HG03520 (cell line): ENCODE data around the gene NEMF.
"Not testable (repeated sequence)": the region's sequence is repeated elsewhere in the genome, so short reads cannot be mapped to it uniquely, and the experiment has no call there.

Source experiments
- ATAC-seq: cut with Tn5 transposase; IDR thresholded peaks from one replicate; pipeline ENCODE4 v1.9.1; 2021; ENCODE audit warnings: mild to moderate bottlenecking, moderate library complexity; ENCODE audit not compliant: unreplicated experiment

Gene NEMF

GRCh38 chr14:49820176-49820575 is 32.4 kb downstream of the NEMF start:
- ATAC-seq: no peak

GRCh38 chr14:49816844-49817243 is 35.7 kb downstream of the NEMF start:
- no peak for ATAC-seq

GRCh38 chr14:49816118-49816517 is 36.5 kb downstream of the NEMF start:
- not testable (repeated sequence) for ATAC-seq

- ATAC-seq: no peak
Observed at GRCh38 chr14:49808780-49809179, 43.8 kb downstream of the NEMF start.

GRCh38 chr14:49796025-49796424 is 56.6 kb downstream of the NEMF start:
- ATAC-seq: no peak

GRCh38 chr14:49792618-49793017 is 60.0 kb downstream of the NEMF start:
- no peak for ATAC-seq

GRCh38 chr14:49786315-49786714 is 66.3 kb downstream of the NEMF start:
- no peak for ATAC-seq

- no peak for ATAC-seq
Observed at GRCh38 chr14:49783394-49784014, 69.1 kb downstream of the NEMF start.

- not testable (repeated sequence) for ATAC-seq
Observed at GRCh38 chr14:49781040-49781439, 71.5 kb downstream of the NEMF start.

- ATAC-seq: no peak
Observed at GRCh38 chr14:49778421-49778820, 74.2 kb downstream of the NEMF start.

GRCh38 chr14:49774106-49774505 is 78.5 kb downstream of the NEMF start:
- no peak for ATAC-seq

GRCh38 chr14:49771691-49772090 is 80.9 kb downstream of the NEMF start:
- ATAC-seq: not testable (repeated sequence)

- ATAC-seq: no peak
Observed at GRCh38 chr14:49770212-49770817, 82.3 kb downstream of the NEMF start.

- ATAC-seq: no peak
Observed at GRCh38 chr14:49769581-49770211, 82.9 kb downstream of the NEMF start.

GRCh38 chr14:49769171-49769570 is 83.4 kb downstream of the NEMF start:
- no peak for ATAC-seq

GRCh38 chr14:49768301-49769121 is 84.1 kb downstream of the NEMF start:
- peak; percentile 28 for ATAC-seq

- ATAC-seq: peak; percentile 83
Observed at GRCh38 chr14:49767571-49768300, 84.9 kb downstream of the NEMF start, which contains the start of gene KLHDC2. KLHDC2 (plus strand) TSS chr14:49768153; CDS start chr14:49768469, 316 bp downstream.

- ATAC-seq: no peak
Observed at GRCh38 chr14:49767270-49767570, 85.4 kb downstream of the NEMF start.

- ATAC-seq: no peak
Observed at GRCh38 chr14:49766839-49767238, 85.7 kb downstream of the NEMF start.

GRCh38 chr14:49761839-49762551 is 90.6 kb downstream of the NEMF start:
- no peak for ATAC-seq
